A673 (cell line): ENCODE data around the gene SESN1. TPM values are rescaled to one million over a fixed set of nuclear protein-coding genes. Genes with fewer than 3 reads are reported as not detected.

Source experiments
- BruUV-seq: library from RNA; stranded (reverse); fragments of 400-500 nt; replicated peaks from 2 replicates; lab custom pipeline; 2021; lab: Mats Ljungman, UMichigan
- CTCF ChIA-PET: fragments of 300-600 bp; sonication (Branson Sonifier 250); formaldehyde crosslinking; loops from one replicate; lab custom pipeline; 2022; ENCODE audit warnings: antibody characterized with exemption; lab: Charles Lee
- POLR2A ChIA-PET: fragments of 300-600 bp; sonication (Branson Sonifier 250); formaldehyde crosslinking; loops from one replicate; lab custom pipeline; 2022; ENCODE audit warnings: antibody characterized with exemption; ENCODE audit not compliant: low non-redundant PET; lab: Charles Lee
- DNase-seq: peaks from one replicate; pipeline ENCODE4 v3.0.0-alpha.2; 2015; ENCODE audit warnings: low spot score
- H3K27ac ChIP-seq: fragments of 200-600 bp; sonication (generic); 2 replicates; pipeline ENCODE4 v1.5.1; 2016; ENCODE audit warnings: mixed run types, low read depth, mild to moderate bottlenecking, mixed read lengths, antibody characterized with exemption, low read length; ENCODE audit not compliant: poor library complexity, severe bottlenecking
- H3K27me3 ChIP-seq: fragments of 200-600 bp; sonication (generic); replicated peaks from 2 replicates; pipeline ENCODE4 v1.6.1; 2017; ENCODE audit warnings: mixed run types, low read depth, mild to moderate bottlenecking, mixed read lengths, antibody characterized with exemption, low read length; ENCODE audit not compliant: insufficient read depth, poor library complexity
- H3K36me3 ChIP-seq: fragments of 200-600 bp; sonication (generic); 2 replicates; pipeline ENCODE4 v1.6.1; 2016; ENCODE audit warnings: mixed run types, mild to moderate bottlenecking, mixed read lengths, antibody characterized with exemption, low read length; ENCODE audit not compliant: insufficient read depth, poor library complexity, severe bottlenecking
- H3K4me1 ChIP-seq: fragments of 200-600 bp; sonication (generic); 2 replicates; pipeline ENCODE4 v1.6.1; 2017; ENCODE audit warnings: mixed run types, mild to moderate bottlenecking, mixed read lengths, antibody characterized with exemption, low read length; ENCODE audit not compliant: insufficient read depth, poor library complexity, severe bottlenecking
- H3K4me3 ChIP-seq: fragments of 200-600 bp; sonication (generic); 2 replicates; pipeline ENCODE4 v1.5.1; 2016; ENCODE audit warnings: low read depth, mixed run types, mild to moderate bottlenecking, mixed read lengths, low read length; ENCODE audit not compliant: poor library complexity, severe bottlenecking
- H3K9me3 ChIP-seq: fragments of 200-600 bp; sonication (generic); 2 replicates; pipeline ENCODE4 v1.6.1; 2016; ENCODE audit warnings: mixed run types, low read depth, mild to moderate bottlenecking, mixed read lengths, antibody characterized with exemption, low read length; ENCODE audit not compliant: poor library complexity, severe bottlenecking
- EZH2 ChIP-seq: fragments of 200-600 bp; sonication (generic); IDR thresholded peaks from 2 replicates; pipeline ENCODE4 v1.6.1; 2017; ENCODE audit warnings: borderline replicate concordance, low read depth, mild to moderate bottlenecking, mixed read lengths, antibody characterized with exemption, low read length; ENCODE audit not compliant: poor library complexity, severe bottlenecking
- intact Hi-C: fragments of 100-400 bp; cut with micrococcal nuclease; formaldehyde crosslinking; loops from one replicate; pipeline ENCODE4 v1.10.0; 2022; ENCODE audit not compliant: unreplicated experiment
- total RNA-seq: library from RNA; stranded (reverse); gene quantifications from 2 replicates; pipeline ENCODE4 v1.2.3, GENCODE V29; 2021
- TF ChIP-seq, protein P1 (sequence below): fragments of 300-800, 200-600 bp; sonication (generic); conservative IDR thresholded peaks from 2 replicates; pipeline ENCODE4 v1.5.1; 2017; ENCODE audit warnings: low read depth, mild to moderate bottlenecking, antibody characterized with exemption, low read length, moderate library complexity, mixed read lengths

Gene SESN1
- total RNA-seq, 1 experiment from 2014 or later: 4.1 TPM

DNA sequence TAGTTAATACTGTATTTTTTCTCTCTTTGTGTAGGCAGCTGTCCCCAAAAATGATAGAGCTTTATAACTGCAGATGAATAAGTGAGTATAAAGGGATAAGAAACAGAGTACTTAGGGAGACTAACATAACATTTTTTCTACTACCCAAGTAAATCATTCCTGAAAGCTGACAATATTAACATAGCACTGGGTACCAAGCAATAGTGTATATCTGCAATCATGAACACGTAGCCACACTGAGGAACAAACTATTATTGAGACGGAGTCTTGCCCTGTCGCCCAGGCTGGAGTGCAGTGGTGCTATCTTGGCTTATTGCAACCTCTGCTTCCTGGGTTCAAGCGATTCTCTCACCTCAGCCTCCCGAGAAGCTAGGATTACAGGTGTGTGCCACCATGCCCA is 105.9 kb downstream of the SESN1 start:
- CTCF ChIA-PET: no interaction called here
- DNase-seq: no peak
- intact Hi-C loops: no loop called here

DNA sequence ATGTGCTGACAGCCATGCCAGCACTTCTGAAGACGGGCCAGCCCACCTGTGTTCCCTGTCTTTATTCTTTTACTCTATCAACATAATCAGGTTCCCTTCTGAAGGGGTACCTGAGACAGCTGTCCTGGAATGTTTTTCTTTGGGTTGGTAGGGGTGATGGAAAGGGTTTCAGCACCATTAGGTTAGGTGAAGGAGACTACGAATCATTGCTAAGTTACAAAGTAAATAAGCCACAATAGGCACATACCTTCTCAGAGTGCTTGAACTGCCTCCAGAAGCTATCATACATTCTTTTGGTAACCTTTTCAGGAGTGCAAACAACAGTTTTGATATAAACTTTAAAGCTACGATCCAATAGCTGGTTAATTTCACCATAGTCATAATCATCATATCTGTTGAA is 106.3 kb downstream of the SESN1 start:
- no peak for TF ChIP-seq EZH2
- TF ChIP-seq, protein P1, sequence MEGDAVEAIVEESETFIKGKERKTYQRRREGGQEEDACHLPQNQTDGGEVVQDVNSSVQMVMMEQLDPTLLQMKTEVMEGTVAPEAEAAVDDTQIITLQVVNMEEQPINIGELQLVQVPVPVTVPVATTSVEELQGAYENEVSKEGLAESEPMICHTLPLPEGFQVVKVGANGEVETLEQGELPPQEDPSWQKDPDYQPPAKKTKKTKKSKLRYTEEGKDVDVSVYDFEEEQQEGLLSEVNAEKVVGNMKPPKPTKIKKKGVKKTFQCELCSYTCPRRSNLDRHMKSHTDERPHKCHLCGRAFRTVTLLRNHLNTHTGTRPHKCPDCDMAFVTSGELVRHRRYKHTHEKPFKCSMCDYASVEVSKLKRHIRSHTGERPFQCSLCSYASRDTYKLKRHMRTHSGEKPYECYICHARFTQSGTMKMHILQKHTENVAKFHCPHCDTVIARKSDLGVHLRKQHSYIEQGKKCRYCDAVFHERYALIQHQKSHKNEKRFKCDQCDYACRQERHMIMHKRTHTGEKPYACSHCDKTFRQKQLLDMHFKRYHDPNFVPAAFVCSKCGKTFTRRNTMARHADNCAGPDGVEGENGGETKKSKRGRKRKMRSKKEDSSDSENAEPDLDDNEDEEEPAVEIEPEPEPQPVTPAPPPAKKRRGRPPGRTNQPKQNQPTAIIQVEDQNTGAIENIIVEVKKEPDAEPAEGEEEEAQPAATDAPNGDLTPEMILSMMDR: no peak
- Histone ChIP-seq H3K27me3 (no peaks in the 10 kb centered on the region), H3K36me3 (no peaks in the 10 kb centered on the region), H3K4me1 (no peaks in the 10 kb centered on the region), H3K4me3 (no peak overlapping the region), H3K9me3 (no peaks in the 10 kb centered on the region), H3K27ac (no peak overlapping the region)
- intact Hi-C loops: no loop called here
- BruUV-seq: no TSS peak
- POLR2A ChIA-PET: interaction anchor here (0.6 kb wide), 2 partner anchors 73 to 607 kb away, joined by 3 to 5 read pairs; no protein-coding TSS in a partner anchor
- DNase-seq: no peak
- CTCF ChIA-PET: no interaction called here

More for the DNA sequence above, 105.9 kb downstream of the SESN1 start:
- no peaks in the 10 kb centered on the region for H3K9me3 ChIP-seq
- H3K36me3 ChIP-seq: no peaks in the 10 kb centered on the region
- no peaks in the 10 kb centered on the region for H3K27me3 ChIP-seq
- no peak for TF ChIP-seq EZH2
- TF ChIP-seq, protein P1: no peak
- POLR2A ChIA-PET: interaction anchor here (0.6 kb wide), 1 partner anchor 607 kb away, joined by 3 read pairs; no protein-coding TSS in a partner anchor
- no TSS peak for BruUV-seq
- no peaks in the 10 kb centered on the region for H3K4me1 ChIP-seq
- H3K4me3 ChIP-seq: no peak overlapping the region
- H3K27ac ChIP-seq: no peak overlapping the region

DNA sequence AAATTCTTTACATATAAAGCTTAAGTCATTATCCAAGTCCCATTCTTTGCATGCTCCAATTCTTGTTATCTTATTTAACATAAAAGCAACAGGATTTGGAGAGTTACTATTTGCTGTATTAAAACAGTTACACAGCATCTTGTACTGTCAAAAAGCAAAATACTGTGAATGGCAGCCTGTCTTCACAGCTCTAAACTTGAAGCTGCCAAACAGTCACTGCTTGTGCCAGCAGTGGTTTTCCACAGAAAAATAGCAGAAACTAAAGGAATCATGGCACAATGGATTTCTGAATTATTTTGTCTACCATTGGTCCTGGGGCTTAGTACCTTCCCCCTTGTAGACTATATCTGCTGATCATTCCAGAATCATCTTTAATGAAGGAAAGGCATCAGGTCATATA is 107.5 kb downstream of the SESN1 start:
- DNase-seq: no peak

More for the DNA sequence above, 107.5 kb downstream of the SESN1 start:
- Histone ChIP-seq H3K4me1 (no peaks in the 10 kb centered on the region), H3K27ac (no peak overlapping the region), H3K27me3 (no peaks in the 10 kb centered on the region), H3K4me3 (no peak overlapping the region), H3K9me3 (no peaks in the 10 kb centered on the region), H3K36me3 (no peaks in the 10 kb centered on the region)
- intact Hi-C loops: no loop called here
- CTCF ChIA-PET: no interaction called here
- POLR2A ChIA-PET: no interaction called here
- no peak for TF ChIP-seq EZH2
- TF ChIP-seq, protein P1: no peak
- BruUV-seq: no TSS peak
